Measurements from ENCODE around the gene ING5. TPM values are rescaled to one million over a fixed set of nuclear protein-coding genes. Genes with fewer than 3 reads are reported as not detected.
A peak's percentile ranks its signal among the peaks of the same experiment; 100 is the strongest.

The ING5 gene
- total and polyA plus RNA-seq, 8 donors: 14.1 to 63.9 (median 22.3) TPM

GRCh38 chr2:241752253-241752652, 50.4 kb downstream of the ING5 start:
- ATAC-seq: no peak
- no peak for TF ChIP-seq CTCF (IDR thresholded peaks at IDR 0.05)
- no peak for DNase-seq
- Histone ChIP-seq H3K36me3 (peaks cover 0 to 9% (median 0%) of the 10 kb centered on the region in 3 donors), H3K4me3 (no peak overlapping the region), H3K27me3 (no peaks in the 10 kb centered on the region), H3K4me1 (no peaks in the 10 kb centered on the region), H3K27ac (no peak overlapping the region), H3K9me3 (no peaks in the 10 kb centered on the region)
- intact Hi-C loops (cut with DNase I): no loop called here
- WGBS, 2 donors: 96 to 98% methylated on average over 14 of the region's 14 CpGs
- FAIRE-seq: no peak

- TF ChIP-seq CTCF (IDR thresholded peaks at IDR 0.05): no peak
- no peak for FAIRE-seq
- Histone ChIP-seq H3K4me1 (no peaks in the 10 kb centered on the region), H3K4me3 (no peak overlapping the region), H3K27me3 (no peaks in the 10 kb centered on the region), H3K36me3 (peaks cover 0 to 9% (median 0%) of the 10 kb centered on the region in 3 donors), H3K9me3 (no peaks in the 10 kb centered on the region), H3K27ac (no peak overlapping the region)
- intact Hi-C loops (cut with DNase I): no loop called here
- DNase-seq: peak in 1 of 6 donors; percentile 55
- ATAC-seq: no peak
- WGBS, 2 donors: 92 to 93% methylated on average over 20 to 21 of the region's 21 CpGs
Observed at GRCh38 chr2:241752689-241753276, 50.9 kb downstream of the ING5 start.

- intact Hi-C loops (cut with DNase I): no loop called here
- Histone ChIP-seq H3K4me3 (no peak overlapping the region), H3K9me3 (no peaks in the 10 kb centered on the region), H3K27ac (no peak overlapping the region), H3K36me3 (peaks cover 0 to 9% (median 0%) of the 10 kb centered on the region in 3 donors), H3K27me3 (no peaks in the 10 kb centered on the region), H3K4me1 (no peaks in the 10 kb centered on the region)
- FAIRE-seq: no peak
- peak in 1 of 6 donors; percentile 72 for DNase-seq
- no peak for TF ChIP-seq CTCF (IDR thresholded peaks at IDR 0.05)
- no peak for ATAC-seq
- WGBS, 2 donors: 95 to 98% methylated on average over 17 of the region's 17 CpGs
Observed at GRCh38 chr2:241753493-241753892, 51.7 kb downstream of the ING5 start.

GRCh38 chr2:241754042-241754441, 52.2 kb downstream of the ING5 start:
- no peaks in the 10 kb centered on the region for H3K9me3 ChIP-seq
- no peak for ATAC-seq

More at GRCh38 chr2:241754042-241754441, 52.2 kb downstream of the ING5 start:
- DNase-seq (peak in 1 of 6 donors; percentile 55), FAIRE-seq (no peak)
- Histone ChIP-seq H3K36me3 (peaks cover 0 to 9% (median 0%) of the 10 kb centered on the region in 3 donors), H3K27ac (no peak overlapping the region), H3K4me1 (no peaks in the 10 kb centered on the region), H3K4me3 (no peak overlapping the region), H3K27me3 (no peaks in the 10 kb centered on the region)
- 95 to 98% methylated on average over 20 of the region's 20 CpGs for WGBS, 2 donors
- no peak for TF ChIP-seq CTCF (IDR thresholded peaks at IDR 0.05)
- intact Hi-C loops (cut with DNase I): no loop called here

Data from pancreas (tissue), 10 donors.